ENCODE results near the gene ACSL3. TPM values are rescaled to one million over a fixed set of nuclear protein-coding genes. Genes with fewer than 3 reads are reported as not detected.

Gene ACSL3
- total and polyA plus RNA-seq, 2 donors (not counting 1 experiment from before 2014, with no cell fraction given) = 6.7 to 46.0 TPM

DNA sequence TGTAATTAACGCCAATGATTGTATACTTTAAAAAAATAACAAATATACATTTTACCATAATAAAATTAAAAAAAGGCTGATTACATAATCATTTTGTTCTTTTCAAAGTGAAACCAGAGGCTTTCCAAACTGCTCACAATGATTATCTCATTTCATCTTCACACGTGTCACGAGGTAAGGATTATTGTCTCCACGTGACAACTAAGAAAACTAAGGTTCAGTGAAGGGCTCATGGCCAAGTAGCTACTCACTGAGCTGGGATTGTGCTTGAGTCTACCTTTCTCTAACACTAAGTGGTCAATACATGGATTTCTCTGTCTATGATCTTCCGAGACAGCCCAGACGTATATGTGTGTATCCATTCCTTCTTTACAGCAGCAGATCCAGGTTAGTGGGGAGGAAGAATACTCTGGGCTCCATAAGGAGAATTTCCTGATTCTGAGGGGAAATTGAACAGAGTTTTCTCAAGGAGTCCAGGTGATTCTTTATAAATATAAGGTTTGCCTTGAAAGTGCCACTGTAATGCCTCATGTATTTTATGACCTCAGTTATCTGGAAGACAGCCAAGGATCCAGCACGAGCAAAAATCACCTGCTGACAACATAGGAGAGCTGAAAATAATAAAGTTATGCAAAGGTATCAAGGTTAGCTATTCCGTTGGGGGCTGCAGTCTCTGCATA lies 25.6 kb upstream of the ACSL3 start:
- no peak for ATAC-seq (ENCODE audit: low read depth)
- Histone ChIP-seq H3K4me3 (ENCODE audit: control extremely low read depth in 1 of 5, extremely low read depth in 1 of 5, insufficient read depth in 1 of 5, low read depth in 2 of 5, low read length in 4 of 5) (no peak overlapping the region), H3K9ac (ENCODE audit: low read length) (no peak overlapping the region), H3K9me3 (ENCODE audit: control extremely low read depth in 1 of 3, control insufficient read depth in 2 of 3, insufficient read depth in 1 of 3, low read length in 2 of 3) (no peaks in the 10 kb centered on the region), H3K4me1 (ENCODE audit: control insufficient read depth in 2 of 2, insufficient read depth in 2 of 2, low read length in 2 of 2) (no peaks in the 10 kb centered on the region), H4K20me1 (ENCODE audit: control insufficient read depth, insufficient read depth, low read length, poor library complexity, severe bottlenecking) (no peaks in the 10 kb centered on the region), H2AFZ (ENCODE audit: insufficient read depth, low read depth, low read length, poor library complexity, severe bottlenecking) (no peak overlapping the region), H3K4me2 (replicated peaks; ENCODE audit: low read depth, low read length, poor library complexity, severe bottlenecking) (no peak overlapping the region), H3K36me3 (replicated peaks in 1 of 2; ENCODE audit: control extremely low read depth in 1 of 2, control insufficient read depth in 1 of 2, extremely low read depth in 1 of 2, insufficient read depth in 2 of 2, low read length in 1 of 2) (no peaks in the 10 kb centered on the region), H3K79me2 (ENCODE audit: control insufficient read depth, insufficient read depth, low read length) (no peaks in the 10 kb centered on the region), H3K27me3 (replicated peaks in 1 of 4; ENCODE audit: control extremely low read depth in 1 of 4, control insufficient read depth in 3 of 4, insufficient read depth in 4 of 4, low read length in 3 of 4) (peaks cover 0 to 5% (median 0%) of the 10 kb centered on the region in 4 experiments), H3K27ac (ENCODE audit: low read length in 2 of 2) (no peak overlapping the region)
- no peak overlapping the region for H3K27ac Mint-ChIP-seq
- no peak for TF ChIP-seq CTCF (IDR thresholded peaks at IDR 0.05)
- TF ChIP-seq EZH2 (IDR thresholded peaks at IDR 0.05; ENCODE audit: borderline replicate concordance, insufficient read depth, low read depth, low read length, poor library complexity, severe bottlenecking) = no peak
- WGBS (ENCODE audit: insufficient coverage) = 68% methylated on average over 4 of the region's 8 CpGs
- H3K4me3 Mint-ChIP-seq = no peak overlapping the region
- DNase-seq = no peak
- H3K9me3 Mint-ChIP-seq (ENCODE audit: insufficient read depth) = no peaks in the 10 kb centered on the region
- POLR2A ChIA-PET = no interaction called here
- H3K4me1 Mint-ChIP-seq = no peaks in the 10 kb centered on the region
- CTCF ChIA-PET = interaction anchor here (0.7 to 1.1 kb wide), 2 partner anchors 9 to 189 kb away, joined by 3 read pairs; no protein-coding TSS in a partner anchor
- intact Hi-C loops (cut with micrococcal nuclease) = no loop called here
- H3K27me3 Mint-ChIP-seq = peaks cover 27% of the 10 kb centered on the region

- intact Hi-C loops (cut with micrococcal nuclease) = no loop called here
- DNase-seq (no peak), ATAC-seq (ENCODE audit: low read depth) (no peak)
- Histone ChIP-seq H4K20me1 (ENCODE audit: control insufficient read depth, insufficient read depth, low read length, poor library complexity, severe bottlenecking) (no peaks in the 10 kb centered on the region), H3K4me2 (replicated peaks; ENCODE audit: low read depth, low read length, poor library complexity, severe bottlenecking) (no peak overlapping the region), H3K27ac (ENCODE audit: low read length in 2 of 2) (no peak overlapping the region), H3K27me3 (replicated peaks in 1 of 4; ENCODE audit: control extremely low read depth in 1 of 4, control insufficient read depth in 3 of 4, insufficient read depth in 4 of 4, low read length in 3 of 4) (peaks cover 0 to 5% (median 0%) of the 10 kb centered on the region in 4 experiments), H3K9me3 (ENCODE audit: control extremely low read depth in 1 of 3, control insufficient read depth in 2 of 3, insufficient read depth in 1 of 3, low read length in 2 of 3) (no peaks in the 10 kb centered on the region), H3K79me2 (ENCODE audit: control insufficient read depth, insufficient read depth, low read length) (no peaks in the 10 kb centered on the region), H3K36me3 (replicated peaks in 1 of 2; ENCODE audit: control extremely low read depth in 1 of 2, control insufficient read depth in 1 of 2, extremely low read depth in 1 of 2, insufficient read depth in 2 of 2, low read length in 1 of 2) (no peaks in the 10 kb centered on the region), H3K9ac (ENCODE audit: low read length) (no peak overlapping the region), H3K4me1 (ENCODE audit: control insufficient read depth in 2 of 2, insufficient read depth in 2 of 2, low read length in 2 of 2) (no peaks in the 10 kb centered on the region), H3K4me3 (ENCODE audit: control extremely low read depth in 1 of 5, extremely low read depth in 1 of 5, insufficient read depth in 1 of 5, low read depth in 2 of 5, low read length in 4 of 5) (no peak overlapping the region), H2AFZ (ENCODE audit: insufficient read depth, low read depth, low read length, poor library complexity, severe bottlenecking) (no peak overlapping the region)
- no peak overlapping the region for H3K27ac Mint-ChIP-seq
- ChIA-PET CTCF (interaction anchor here (0.7 to 1.1 kb wide), 2 partner anchors 10 to 188 kb away, joined by 3 read pairs; no protein-coding TSS in a partner anchor), POLR2A (no interaction called here)
- H3K9me3 Mint-ChIP-seq (ENCODE audit: insufficient read depth) = no peaks in the 10 kb centered on the region
- 93% methylated on average over 3 of the region's 5 CpGs for WGBS (ENCODE audit: insufficient coverage)
- peaks cover 27% of the 10 kb centered on the region for H3K27me3 Mint-ChIP-seq
- no peaks in the 10 kb centered on the region for H3K4me1 Mint-ChIP-seq
- TF ChIP-seq EZH2 (IDR thresholded peaks at IDR 0.05; ENCODE audit: borderline replicate concordance, insufficient read depth, low read depth, low read length, poor library complexity, severe bottlenecking) (no peak), CTCF (IDR thresholded peaks at IDR 0.05) (no peak)
- H3K4me3 Mint-ChIP-seq = no peak overlapping the region
These were observed 25.0 kb upstream of the ACSL3 start for GRCh38 chr2:222835823-222836151.
